ENCODE data around the gene KCNV2.

Gene KCNV2

DNA sequence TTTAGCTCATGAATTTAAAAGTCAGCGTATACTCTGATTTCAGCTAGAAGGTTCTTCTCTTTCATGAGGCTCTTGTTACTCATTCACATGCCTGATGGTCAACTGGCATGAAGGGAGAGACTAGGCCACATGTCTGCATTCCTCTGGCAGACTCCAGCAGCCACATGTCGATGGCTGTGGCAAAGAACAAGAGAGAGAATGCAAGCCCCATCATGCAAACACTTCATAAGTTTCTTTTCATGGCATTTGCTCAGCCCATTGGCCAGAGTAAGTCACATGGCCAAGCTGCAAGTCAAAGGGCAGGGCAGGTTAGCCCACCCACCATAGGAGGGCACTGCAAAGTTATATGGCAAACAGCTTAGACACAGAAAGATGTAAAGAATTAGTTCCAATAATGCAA lies 5.4 kb downstream of the KCNV2 start:
- no peak for DNase-seq

DNA sequence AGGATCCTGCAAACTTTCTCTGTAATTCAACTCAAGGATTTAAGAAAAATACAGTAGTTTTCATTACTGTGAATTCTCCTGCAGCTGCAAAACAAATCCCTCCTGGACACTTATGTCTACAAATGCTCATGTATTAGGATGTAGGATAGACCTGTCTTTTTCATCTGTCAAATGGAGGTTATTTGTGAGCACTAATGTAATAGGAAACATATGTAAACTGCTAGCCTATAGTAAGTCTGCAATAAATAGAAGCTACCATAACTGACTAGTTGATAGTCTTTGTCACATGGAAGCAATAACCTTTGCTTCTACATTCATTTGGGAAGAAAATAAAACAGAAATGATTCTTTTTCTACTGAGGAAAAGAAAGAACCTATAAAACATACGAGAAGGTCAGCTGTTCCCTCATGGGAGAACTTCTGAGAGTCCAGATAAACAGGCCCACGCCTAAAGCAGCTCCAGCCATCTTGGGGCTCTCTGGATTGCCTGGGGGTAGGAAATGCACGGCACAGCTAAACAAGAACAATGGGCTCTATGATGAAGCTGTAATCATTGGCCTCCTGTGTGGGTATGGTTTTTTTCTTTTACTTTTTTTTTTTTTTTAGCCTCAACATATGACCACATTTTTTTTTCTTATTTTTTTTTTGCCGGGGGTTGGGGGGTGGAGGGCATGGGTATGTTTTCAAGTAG lies 6.2 kb downstream of the KCNV2 start:
- no peak for DNase-seq

DNA sequence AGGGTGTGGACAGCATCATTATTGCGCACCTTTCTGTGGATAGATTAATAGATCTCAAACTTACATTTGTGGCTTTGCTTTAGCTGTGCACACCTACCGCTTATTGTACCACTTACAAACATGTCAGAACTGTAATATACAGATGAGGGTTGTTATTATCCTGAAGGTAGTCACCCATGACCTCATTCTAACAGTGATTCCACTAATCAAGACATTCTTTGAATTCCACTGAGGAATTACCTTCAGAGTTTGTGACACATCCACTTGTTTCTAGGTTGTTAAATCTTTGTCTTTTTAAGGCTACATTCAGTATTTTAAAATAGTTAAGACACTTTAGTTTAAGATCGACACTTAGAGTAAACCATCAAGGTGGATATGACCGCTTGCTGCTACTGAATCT lies 7.8 kb downstream of the KCNV2 start:
- no peak for DNase-seq

DNA sequence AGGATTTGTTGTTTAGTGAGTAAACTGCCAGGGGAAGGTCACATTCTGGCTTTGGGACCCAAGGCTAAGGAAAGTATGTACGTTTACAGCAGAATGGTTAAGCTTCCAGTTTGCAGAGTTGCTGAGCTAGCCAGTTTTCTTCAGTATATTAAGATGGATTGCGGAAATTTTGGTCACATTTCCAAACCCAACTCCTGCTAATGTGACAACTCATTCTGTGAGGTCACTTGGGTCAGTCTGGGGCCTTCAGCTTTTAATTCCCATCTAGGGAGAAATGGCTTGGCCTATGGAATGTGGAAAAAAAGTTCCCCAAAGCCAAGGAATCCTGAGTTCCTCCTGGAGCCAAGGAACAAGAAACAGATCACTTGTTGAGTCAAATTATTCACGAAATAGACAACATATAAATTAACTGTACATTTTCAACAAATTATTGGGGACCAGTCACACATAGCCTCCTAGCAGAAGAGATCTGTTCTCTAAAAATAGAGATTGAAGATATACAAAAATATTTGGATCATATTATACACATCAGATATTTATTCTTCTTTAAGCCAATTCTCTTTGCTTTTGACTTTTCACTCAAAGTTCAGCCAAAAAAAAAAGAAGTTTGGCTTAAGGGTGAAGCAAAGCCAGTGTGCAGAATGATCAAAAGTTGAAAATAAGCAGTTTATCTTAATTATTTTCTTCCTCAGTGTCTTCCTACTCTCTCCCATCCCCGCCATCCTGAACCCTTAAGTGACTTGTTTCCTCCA lies 8.8 kb downstream of the KCNV2 start:
- no peak for DNase-seq

DNA sequence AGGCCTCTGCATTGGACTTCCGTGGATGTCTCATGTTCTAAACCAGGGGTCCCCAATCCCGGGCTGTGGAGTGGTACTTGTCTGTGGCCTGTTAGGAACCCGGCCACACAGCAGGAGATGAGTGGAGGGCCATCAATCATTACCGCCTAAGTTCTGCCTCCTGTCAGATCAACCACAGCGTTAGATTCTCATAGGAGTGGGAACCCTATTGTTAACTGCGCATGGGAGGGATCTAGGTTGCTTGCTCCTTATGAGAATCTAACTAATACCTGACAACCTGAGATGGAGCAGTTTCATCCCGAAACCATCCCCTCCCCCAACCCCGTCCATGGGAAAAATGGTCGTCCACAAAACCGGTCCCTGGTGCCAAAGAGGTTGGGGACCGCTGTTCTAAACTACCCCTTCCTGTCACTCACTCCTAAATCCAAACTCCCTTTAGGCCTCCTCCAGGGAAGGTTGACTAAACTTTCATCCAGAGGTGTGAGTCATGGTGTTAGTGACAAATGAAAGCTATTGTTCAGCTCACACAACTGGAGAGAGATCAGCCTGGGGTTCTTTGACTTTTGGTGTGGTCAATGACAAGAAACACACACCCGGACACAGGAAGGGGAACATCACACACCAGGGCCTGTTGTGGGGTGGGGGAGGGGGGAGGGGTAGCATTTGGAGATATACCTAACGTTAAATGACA lies 9.5 kb downstream of the KCNV2 start:
- DNase-seq: no peak

DNA sequence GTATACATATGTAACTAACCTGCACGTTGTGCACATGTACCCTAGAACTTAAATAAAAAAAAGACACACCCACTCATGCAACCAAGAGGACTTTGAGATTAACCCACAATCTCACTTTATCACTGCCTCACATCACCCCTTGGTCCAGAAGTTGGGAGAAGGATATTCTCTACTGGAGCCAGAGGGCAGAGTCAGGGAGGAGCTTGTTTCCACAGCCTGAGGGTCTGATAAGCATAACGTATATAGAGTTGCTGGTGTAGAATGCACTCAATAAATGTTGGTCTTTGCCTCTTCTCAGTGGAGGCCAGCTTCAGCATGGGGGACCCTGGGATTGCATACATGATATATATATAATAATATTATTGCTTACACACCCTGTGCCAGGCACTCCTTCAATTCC lies 10.1 kb downstream of the KCNV2 start:
- no peak for DNase-seq

DNA sequence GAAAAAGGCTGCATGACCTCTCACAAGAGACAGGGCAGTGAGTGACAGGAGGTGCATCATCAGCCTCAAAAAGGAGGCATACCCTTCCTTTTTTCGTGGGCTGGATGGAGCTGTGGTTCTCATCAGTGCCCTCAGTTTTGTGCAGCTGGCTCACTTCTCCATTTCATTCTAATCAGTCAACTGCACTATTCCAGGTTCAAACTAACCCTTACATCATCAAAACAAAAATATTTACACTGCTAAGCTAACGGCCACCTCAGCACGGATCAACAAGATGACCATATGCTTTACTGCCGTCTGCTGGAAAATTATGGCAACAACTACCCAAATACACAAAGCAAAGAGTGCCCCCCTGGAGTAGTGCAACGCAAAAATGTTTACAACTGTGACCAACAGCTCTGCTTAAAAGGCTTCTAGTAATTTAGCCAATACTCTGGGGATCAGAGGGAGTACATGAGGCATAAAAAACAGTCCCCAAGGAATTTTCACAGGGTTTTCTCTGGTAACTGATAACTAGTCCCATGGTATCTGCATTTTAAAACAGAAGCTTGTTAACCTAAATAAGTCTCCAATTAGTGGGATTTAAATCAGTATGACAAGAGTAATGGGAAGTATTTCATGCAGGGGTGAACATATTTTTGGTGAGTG lies 10.8 kb downstream of the KCNV2 start:
- DNase-seq: peak; percentile 32

DNA sequence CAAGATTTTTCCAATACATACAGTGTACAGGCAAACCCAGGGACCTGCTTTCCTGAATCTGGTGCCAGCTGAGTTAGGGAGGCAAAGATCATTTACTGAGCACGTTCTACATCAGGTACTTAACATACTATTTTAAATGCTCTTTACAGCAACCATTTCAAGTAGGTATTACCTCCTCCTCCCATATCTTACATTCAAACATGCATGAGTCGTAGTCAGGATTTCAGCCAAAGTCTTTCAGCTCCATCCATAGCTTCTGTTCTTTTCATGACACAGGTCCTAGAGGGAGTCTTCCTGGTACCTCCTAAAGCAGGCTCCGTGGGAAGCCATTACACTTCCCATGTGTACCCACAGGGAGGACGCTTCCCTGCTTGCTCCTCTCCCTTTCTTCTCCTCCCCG lies 11.7 kb downstream of the KCNV2 start:
- DNase-seq: no peak

DNA sequence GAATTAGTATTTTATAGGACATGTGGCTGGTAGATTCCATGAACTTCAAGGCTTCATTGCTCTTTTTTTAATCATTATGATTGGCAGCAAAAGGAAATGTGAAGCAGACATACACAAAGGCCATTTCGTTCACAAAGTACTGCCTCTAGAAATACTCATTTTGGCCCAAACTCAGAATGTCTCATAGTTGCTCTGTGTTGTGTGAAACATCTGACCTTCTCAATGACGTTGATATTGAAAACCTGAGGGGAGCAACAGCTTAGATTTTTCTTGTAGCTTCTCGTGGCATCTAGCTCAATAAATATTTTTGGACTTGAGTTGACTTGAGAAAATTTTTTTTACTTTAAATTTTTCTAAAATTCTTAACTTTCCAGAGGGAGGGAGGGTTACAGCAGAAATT lies 12.4 kb downstream of the KCNV2 start:
- no peak for DNase-seq

DNA sequence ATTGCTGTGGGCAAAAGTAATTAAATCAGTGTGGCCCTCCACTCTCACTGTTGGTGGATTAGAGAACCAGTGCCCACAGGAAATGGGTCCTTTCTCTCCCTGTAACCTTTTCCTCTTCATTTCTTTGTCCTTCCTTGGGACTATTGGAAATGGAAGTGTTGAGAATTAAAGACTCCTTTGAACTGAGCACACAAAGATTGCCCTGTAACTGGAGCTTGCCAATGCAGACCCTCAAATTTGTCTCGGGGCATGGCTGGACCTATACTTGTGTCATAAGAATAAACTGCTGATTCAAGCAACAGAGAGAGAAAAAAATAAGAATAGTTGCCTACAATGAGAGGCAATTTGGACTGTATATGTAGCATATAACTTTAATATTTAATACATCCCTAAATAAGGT lies 13.7 kb downstream of the KCNV2 start:
- DNase-seq: no peak

DNA sequence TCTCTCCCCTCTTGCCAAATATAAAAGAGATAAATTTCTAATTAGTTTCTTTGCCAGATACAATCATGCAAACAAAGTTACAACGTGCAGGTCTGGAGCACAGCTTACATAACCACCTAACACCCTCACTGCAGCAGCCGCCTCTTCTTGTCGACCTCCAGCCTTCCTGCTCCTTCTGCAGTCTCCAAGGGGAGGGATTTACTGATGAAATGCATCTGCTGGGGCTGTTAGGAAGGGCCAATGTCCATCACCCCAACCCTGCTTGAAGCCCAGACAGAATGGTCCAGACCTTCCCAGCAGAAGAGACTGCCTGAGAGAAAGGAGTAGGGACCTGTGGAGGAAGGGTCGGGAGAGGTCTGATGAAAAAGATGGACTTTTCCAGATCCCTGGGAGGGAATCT lies 15.2 kb downstream of the KCNV2 start:
- DNase-seq: no peak

DNA sequence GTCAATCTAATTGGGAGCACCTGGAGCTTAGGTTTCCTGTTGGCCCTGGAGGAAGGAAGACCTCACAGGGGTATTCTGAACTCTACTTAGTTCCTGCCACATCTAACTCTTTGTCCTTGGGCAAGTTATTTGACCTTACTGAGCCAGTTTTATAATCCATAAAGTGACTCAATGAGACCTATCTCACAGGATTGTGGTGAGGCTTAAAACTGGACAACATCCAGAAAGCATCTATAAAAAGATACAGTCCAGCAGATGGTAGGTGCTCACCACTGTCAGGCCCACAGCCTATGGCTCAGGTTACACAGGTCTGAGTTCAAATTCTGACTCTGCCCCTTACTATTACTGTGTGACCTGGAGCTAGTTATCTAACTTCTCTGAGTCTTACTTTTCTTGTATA lies 23.3 kb downstream of the KCNV2 start:
- DNase-seq: no peak

DNA sequence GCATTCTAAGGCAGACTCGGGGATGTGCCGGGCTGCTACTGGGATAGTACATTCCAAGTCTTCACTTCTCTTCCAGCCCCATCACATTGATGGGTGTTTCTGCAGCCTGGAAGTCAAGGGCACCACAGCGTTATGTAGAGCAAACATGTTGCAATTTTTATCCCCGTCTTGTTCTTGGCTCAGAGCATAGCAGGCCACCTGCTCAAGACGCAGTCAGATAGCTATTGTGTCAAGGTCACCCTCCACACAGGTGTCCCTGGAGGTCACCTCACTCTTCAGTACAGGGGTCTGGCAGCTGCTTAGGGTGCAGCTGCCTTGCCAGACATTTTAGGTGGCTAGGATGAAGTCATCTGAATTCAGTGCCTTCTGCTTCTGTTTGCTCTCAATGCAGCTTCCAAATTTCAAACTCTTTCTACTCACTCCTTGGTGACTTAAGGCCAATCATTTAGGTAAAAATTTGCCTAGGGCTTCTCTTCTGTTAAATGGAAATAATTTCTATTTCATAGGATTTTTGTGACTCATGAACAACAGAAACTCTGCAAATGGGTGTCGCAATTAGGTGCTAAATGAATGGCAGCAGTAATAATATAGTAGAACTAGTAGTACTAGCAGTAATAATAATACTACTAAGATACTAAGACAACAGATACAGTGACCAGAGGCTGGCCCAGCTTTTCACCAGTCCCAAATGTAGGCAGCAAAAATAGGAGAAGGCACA lies 24.3 kb downstream of the KCNV2 start:
- no peak for DNase-seq

DNA sequence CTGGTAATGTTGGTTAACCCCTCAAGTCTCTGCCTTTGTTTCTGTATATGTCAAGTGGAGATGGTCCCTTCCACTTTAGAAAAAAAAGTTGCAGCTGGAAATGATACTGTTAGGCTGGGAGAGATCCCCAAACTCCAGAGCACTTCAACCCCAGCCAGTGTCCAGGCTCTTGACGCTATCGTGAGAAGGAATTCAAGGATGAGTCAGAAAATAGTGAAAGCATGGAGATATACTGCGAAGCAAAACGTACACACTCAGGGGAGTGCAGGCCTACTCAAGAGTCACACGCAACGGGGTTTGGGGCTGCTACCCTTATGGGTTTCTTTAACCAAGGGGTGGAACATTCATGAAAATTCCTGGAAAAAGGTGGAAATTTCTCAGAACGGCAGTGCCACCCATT lies 24.9 kb downstream of the KCNV2 start:
- no peak for DNase-seq

DNA sequence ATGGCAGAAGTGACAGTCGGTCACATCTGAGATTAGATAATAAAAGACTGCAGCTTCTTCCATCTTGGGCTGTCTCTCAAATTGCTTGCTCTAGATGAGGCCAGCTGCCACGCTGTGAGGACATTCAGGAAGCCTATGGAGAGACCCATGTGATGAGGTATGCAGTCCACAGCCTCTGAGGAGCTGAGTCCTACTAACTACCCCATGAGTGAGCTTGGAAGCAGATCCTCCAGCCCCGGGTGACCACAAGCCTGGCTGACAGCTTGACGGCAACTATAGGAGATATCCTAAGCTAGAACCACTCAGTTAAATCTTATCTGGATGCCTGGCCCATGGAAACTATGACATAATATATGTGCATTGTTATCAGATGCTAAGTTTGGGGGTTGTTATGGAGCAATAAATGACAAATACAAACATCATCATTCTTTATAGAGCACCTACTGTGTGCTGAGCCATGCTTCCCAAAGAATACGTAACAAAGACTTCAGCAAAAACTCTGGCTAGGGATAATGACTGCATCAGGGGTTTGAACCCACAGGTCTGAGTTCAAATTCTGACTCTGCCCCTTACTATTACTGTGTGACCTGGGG lies 26.7 kb downstream of the KCNV2 start:
- DNase-seq: no peak

DNA sequence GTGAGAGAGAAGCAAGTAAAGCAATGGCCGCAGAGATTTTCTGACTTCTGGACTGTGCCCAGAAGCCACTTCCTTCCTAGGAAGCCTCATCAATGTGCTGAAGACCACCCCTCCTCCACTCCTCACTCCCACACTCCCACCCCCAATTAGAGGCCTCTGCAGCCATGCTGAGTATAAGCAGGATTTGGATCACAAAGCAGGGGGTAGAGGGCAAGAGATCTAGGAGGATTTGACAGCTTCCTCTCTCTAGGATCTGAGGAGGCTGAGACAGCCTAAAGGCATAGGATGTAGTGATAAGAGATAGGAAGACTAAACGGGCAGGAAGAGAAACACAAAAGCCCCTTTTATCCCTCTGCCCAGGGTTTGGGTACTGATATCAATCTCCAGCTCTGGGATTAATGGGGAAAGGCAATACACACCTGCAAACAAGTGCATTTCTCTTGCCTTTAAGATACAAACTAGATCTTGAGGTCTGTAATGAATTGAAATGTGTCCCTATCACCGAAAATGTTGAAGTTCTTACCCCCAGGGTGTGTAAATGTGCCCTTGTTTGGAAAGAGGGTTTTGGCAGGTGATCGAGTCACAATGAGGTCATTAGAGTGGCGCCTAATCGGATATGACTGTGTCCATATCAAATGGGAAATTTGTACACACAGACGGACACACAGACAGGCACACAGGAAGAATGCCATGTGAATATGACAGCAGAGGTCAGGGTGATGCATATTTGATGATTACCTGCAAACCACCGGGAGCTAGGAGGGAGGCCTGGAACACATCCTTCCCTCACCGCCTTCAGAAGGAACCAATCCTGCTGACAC lies 28.5 kb downstream of the KCNV2 start:
- no peak for DNase-seq

DNA sequence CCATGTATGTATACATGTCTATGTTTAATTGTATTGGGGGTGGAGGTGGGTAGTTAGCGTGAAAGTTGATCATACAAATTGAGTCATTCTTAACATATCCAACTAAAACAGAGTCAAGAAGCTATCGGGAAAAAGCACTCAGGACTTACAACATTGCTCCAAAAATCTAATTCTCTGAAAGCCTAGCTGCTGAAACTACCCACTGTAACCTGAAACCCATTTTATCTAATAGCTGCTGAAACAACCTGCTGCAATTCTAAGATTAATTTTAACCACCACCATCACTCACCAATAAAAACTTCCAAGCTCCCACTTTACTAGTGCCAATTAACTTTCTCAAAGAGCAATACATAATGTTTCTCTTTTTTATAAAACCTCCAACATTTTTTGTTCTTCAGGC lies 32.2 kb downstream of the KCNV2 start:
- DNase-seq: no peak

DNA sequence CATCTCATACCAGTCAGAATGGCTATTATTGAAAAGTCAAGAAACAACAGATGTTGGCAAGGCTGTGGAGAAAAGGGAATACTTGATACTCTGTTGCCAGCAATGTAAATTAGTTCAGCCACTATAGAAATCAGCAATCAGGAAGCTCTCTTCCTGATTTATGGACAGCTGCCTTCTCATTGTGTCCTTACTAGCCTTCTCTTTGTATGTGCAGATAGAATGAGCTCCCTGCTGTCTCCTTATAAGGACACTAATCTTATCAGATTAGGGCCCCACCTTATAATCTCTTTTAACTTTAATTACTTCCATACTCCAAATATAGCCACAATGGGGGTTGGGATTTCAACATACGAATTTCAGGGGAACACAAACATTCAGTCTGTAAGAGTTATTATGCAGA lies 38.0 kb downstream of the KCNV2 start:
- no peak for DNase-seq

DNA sequence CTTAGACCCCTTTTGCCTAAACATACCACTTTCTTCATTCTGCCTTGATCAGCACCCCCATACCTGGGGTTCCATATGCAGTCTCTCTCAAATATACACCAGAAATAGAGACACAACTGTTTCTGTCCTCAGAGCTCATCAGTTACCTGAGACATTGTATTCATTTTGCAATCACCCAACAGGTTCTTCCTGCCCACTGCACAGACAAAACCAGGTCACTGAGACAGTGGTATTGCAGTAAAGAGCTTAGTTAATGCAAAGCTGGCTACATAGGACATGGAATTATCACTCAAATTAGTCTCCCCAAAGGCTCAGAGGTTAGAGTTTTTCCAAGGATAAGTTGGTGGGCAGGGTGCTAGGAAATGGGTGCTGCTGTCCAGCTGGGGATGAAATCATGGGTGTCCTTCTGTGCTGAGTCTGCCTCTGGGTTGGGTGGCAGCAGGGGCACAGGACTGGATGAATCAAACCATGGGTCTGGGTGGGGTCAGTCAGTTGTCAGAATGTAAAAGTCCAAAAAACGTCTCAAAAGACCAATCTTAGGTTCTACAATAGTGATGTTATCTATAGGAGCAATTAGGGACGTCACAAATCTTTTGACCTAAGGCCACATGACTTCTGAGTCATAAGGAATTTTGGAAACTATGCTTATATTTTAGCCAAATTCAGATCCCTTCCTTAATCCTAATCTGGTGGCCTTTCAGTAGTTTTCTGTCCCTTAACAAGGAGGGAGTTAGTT lies 41.0 kb downstream of the KCNV2 start:
- no peak for DNase-seq

DNA sequence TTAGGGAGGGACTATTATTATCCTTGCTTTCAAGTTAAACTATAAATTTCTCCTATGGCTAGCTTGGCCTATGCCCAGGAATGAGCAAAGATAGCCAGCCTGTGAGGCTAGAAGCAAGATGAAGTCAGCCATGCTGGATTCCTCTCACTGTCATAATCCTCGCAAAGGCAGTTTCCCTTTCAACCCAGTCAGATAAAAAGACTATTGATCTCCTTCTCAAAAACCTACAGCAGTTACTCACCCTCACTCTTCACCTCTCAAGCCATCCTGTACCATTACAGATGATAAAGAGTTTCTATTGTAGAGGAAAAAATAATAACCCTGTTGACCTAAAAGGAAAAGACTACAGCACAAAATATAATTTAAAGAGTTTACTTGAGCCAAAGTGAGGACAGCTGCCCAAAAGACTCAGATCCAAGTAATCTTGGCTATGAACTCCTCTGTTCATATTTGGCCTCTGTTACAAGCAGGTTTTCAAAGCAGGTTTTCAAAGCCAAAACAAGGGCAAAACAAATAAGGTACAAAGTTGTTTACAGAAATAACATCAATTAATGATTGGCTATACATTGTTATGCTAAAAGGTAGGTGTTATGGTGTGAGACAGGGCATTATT lies 41.7 kb downstream of the KCNV2 start:
- no peak for DNase-seq

DNA sequence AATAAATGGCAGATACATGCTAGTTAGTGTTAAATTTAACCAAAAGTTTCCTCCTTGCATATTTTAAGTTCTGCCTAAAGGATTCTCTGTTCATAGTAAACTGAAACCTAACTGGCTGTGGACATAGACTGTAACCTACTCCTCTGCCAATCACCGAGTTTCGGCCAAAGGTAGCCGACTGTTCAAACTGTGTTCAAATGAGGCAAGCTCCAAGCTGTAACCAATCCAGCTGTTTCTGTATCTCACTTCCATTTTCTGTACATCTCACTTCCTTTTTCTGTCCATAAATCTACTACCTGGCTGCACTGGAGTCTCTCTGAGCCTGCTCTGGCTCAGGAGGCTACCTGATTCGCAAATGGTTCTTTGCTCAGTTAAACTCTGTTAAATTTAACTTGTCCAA lies 44.1 kb downstream of the KCNV2 start:
- DNase-seq: no peak
